Inflammatory macrophage treated with lipopolysaccharide for 4 hours (primary cell): ENCODE data around the gene FOXQ1.
"Not testable (repeated sequence)": the region's sequence is repeated elsewhere in the genome, so short reads cannot be mapped to it uniquely, and the experiment has no call there.

ENCODE experiments used
- DNase-seq: peaks from one replicate; pipeline ENCODE4 v3.0.0-alpha.2; 2020

FOXQ1 gene

GRCh38 chr6:1322696-1323219 lies 10.9 kb downstream of the FOXQ1 start:
- DNase-seq: no peak

DNA sequence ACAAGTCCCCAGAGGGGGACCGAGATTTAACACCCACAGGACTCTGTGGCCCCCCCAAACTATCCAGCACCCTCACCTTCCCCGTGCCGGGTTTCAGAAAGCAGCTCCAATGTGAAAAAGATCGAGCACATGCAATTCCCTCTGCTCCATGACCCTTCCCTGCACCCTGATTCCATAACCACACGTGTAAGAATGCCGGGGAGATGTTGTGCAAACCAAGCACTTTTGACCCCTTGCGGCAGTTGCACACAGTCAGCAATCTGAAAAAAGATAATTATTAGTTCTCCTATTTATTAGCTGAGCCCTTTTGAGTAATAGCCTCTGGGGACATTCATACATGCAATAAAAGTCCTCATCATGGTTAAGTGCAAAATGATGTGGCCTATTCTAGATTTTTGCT lies 13.0 kb downstream of the FOXQ1 start:
- DNase-seq: no peak

GRCh38 chr6:1325461-1326309 lies 13.8 kb downstream of the FOXQ1 start:
- no peak for DNase-seq

GRCh38 chr6:1326535-1327121 lies 14.7 kb downstream of the FOXQ1 start:
- no peak for DNase-seq

DNA sequence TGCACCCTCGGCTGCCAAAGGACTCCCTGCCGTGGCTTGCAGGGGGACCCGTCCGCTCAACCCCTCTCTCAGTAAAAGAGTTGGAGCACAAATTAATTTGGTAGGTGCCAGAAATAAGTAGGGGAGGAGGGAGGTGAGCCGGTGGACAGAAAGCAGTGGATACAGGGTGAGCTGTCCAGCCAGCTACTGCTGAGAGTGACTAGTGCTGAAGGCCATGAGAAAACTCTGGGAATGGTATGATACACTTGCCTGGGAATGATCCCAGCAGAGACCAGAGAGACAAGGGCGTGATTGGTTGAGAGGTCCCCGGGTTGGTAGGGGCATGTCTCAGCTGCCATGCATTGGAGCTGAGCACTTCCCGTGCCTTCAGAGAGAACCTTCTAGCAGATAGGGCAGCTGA lies 15.7 kb downstream of the FOXQ1 start:
- DNase-seq: no peak

- DNase-seq: no peak
These were observed 16.4 kb downstream of the FOXQ1 start for GRCh38 chr6:1328129-1328800.

DNA sequence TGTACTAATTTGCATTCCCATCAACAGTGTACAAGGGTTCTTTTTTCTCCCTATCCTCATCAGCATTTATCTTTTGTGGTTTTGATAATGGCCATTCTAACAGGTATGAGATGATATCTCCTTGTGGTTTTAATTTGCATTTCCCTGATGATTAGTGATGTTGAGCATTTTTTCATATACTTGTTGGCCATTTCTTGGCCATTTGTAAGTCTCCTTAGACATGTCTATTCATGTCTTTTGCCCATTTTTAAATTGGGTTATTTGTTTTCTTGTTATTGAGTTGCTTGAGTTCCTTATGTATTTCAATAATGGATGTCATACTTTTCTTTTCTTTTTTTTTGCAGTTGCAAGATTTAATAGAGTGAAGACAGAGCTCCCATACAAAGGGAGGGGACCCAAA lies 17.8 kb downstream of the FOXQ1 start:
- no peak for DNase-seq

DNA sequence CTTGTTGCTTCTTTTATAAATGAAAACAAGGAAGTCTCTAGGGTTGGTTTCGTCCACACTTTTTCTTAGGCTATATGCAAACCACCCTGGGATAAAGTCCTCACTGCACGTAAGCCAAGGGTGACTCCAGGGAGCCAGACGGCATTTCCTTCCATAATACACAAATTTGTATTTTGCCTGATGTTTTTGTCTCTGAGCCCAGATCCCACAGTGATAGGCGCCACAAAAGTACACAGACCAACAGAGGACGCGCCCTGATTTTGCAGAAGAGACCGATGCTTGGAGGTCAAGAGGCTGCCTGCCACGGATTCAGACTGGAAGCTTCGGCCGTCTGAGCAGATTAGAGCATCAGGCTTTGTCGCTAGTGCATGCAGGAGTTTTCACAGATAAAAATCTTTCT lies 22.8 kb downstream of the FOXQ1 start:
- DNase-seq: no peak

GRCh38 chr6:1335367-1336037 lies 23.6 kb downstream of the FOXQ1 start:
- no peak for DNase-seq

DNA sequence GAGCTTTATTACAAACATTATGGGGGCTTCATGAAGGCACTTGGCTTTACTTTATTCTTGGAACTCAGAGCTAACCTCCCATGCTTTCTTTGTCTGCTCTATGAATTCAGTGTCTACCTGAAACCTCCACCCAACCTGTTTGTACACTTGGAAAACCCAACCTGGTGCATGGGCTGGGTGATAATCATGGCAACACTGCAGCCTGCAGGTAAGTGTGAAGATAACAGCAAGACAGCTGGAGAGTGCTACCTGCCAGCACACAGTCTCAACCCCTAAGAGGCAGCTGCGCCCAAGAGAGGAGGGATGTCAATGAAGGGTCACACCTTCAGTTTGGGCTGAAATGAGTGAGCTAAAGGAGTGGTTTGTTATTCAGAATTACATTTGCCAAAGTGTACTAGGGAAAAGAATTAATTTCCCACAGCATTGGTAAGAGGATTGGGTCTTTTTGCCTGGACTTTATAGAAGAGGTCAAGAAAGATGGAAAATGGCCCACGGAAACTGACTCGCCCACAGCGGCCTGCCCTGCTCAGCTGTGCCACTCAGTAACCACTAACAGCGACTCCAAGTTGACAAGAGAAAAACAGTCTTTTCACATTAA lies 24.4 kb downstream of the FOXQ1 start:
- no peak for DNase-seq

DNA sequence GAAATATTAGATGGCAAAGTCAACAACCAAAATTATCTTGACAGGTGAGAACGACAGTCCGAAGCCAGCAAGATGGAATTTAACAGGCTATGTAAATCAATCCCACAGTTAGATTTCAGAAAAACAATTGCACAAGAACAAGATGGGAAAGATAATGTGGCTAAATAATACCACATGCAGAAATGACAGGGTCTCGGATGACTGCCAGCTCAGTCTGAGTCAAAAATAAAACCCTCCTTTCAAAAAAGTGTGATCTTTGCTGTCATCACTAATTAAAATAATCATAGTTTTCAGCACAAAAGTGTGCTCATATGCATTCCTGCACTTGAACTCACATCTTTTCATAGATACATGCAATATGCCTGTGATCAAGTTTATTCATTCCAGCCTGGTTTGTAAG lies 25.9 kb downstream of the FOXQ1 start:
- DNase-seq: no peak

DNA sequence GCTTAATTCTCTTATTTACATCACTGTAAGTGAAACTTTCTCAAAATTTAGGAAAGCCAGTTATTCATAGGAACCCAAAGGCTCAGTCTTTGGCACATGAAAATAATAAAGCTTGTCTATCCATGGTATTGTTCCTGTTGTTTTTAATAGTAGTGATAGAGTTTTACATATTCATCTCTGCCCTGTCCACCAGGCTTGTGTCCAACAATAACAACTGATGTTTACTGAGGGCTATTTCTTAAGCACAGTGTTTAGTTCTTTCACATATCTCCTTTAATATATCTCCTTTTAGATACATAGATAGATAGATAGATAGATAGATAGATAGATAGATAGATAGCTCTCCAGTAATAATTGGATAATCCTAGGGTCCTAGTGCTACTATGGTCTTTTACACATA lies 34.2 kb downstream of the FOXQ1 start:
- no peak for DNase-seq

- DNase-seq: no peak
These were observed 34.7 kb downstream of the FOXQ1 start for GRCh38 chr6:1346558-1347091.

- DNase-seq: no peak
These were observed 35.3 kb downstream of the FOXQ1 start for GRCh38 chr6:1347161-1347560.

- DNase-seq: no peak
These were observed 36.8 kb downstream of the FOXQ1 start for GRCh38 chr6:1348675-1349074.

- no peak for DNase-seq
These were observed 37.8 kb downstream of the FOXQ1 start for GRCh38 chr6:1349655-1350054.

- DNase-seq: no peak
These were observed 39.6 kb downstream of the FOXQ1 start for GRCh38 chr6:1351381-1352008.

DNA sequence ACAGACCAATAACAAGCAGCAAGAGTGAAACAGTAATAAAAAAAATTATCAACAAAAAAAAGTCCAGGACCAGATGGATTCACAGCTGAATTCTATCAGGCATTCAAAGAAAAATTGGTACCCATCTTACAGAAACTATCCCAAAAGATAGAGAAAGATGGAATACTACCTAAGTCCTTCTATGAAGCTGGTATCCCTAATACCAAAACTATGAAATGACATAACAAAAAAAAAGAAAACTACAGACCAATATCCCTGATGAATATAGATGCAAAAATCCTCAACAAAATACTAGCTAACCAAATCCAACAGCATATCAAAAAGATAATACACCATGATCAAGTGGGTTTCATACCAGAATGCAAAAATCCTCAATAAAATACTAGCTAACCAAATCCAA lies 43.2 kb downstream of the FOXQ1 start:
- DNase-seq: not testable (repeated sequence)

GRCh38 chr6:1361717-1362116 lies 49.8 kb downstream of the FOXQ1 start:
- DNase-seq: not testable (repeated sequence)

GRCh38 chr6:1362643-1363042 lies 50.7 kb downstream of the FOXQ1 start:
- DNase-seq: no peak

- DNase-seq: peak; percentile 7
These were observed 51.4 kb downstream of the FOXQ1 start for GRCh38 chr6:1363298-1363697.
